IMR-90 (cell line): ENCODE results near the gene PPP1R13B. TPM values are rescaled to one million over a fixed set of nuclear protein-coding genes. Genes with fewer than 3 reads are reported as not detected.

Experiments used
- ATAC-seq: fragments of 200-7000 bp; cut with Tn5 transposase; 2 replicates; pipeline ENCODE4 v1.9.1; 2020; ENCODE audit warnings: low read depth, mild to moderate bottlenecking, moderate library complexity
- BruUV-seq: library from RNA; stranded (reverse); fragments of 400-500 nt; replicated peaks from 2 replicates; lab custom pipeline; 2021; lab: Mats Ljungman, UMichigan
- CTCF ChIA-PET: fragments of 300-600 bp; formaldehyde crosslinking; extraction: SDS; loops from one replicate; lab custom pipeline; 2021; ENCODE audit warnings: antibody characterized with exemption; lab: Yijun Ruan, JAX
- POLR2A ChIA-PET: fragments of 300-600 bp; sonication (Branson Sonifier 250); formaldehyde crosslinking; loops from one replicate; lab custom pipeline; 2022; ENCODE audit warnings: antibody characterized with exemption; ENCODE audit not compliant: unreplicated experiment; lab: Charles Lee
- DNase-seq: peaks from one replicate; pipeline ENCODE4 v3.0.0; 2013
- H2AFZ ChIP-seq: replicated peaks from 2 replicates; pipeline ENCODE3; 2013; ENCODE audit warnings: low read length, mild to moderate bottlenecking; ENCODE audit not compliant: poor library complexity
- H2AK5ac ChIP-seq: 2 replicates; pipeline ENCODE4 v1.6.1; 2013; ENCODE audit warnings: low read depth, low read length, inconsistent platforms
- H2AK9ac ChIP-seq: replicated peaks from 2 replicates; pipeline ENCODE3; 2013; ENCODE audit warnings: mild to moderate bottlenecking, low read depth, low read length, moderate library complexity; ENCODE audit not compliant: poor library complexity
- H2BK120ac ChIP-seq: 2 replicates; pipeline ENCODE4 v1.6.1; 2013; ENCODE audit warnings: low read depth, low read length, inconsistent platforms
- H2BK15ac ChIP-seq: 3 replicates; pipeline ENCODE4 v1.6.1; 2013; ENCODE audit warnings: low read depth, low read length, inconsistent platforms
- H2BK20ac ChIP-seq: 2 replicates; pipeline ENCODE4 v1.6.1; 2013; ENCODE audit warnings: low read depth, mild to moderate bottlenecking, inconsistent platforms, low read length, moderate library complexity
- H2BK5ac ChIP-seq: 2 replicates; pipeline ENCODE4 v1.6.1; 2013; ENCODE audit warnings: mild to moderate bottlenecking, low read depth, low read length, inconsistent platforms; ENCODE audit not compliant: poor library complexity, severe bottlenecking
- H3K14ac ChIP-seq: replicated peaks from 2 replicates; pipeline ENCODE4 v1.6.1; 2013; ENCODE audit warnings: low read depth, low read length, inconsistent platforms
- H3K18ac ChIP-seq: 2 replicates; pipeline ENCODE4 v1.6.1; 2013; ENCODE audit warnings: low read depth, low read length, control low read depth
- H3K23ac ChIP-seq: 2 replicates; pipeline ENCODE4 v1.6.1; 2013; ENCODE audit warnings: low read depth, low read length, inconsistent platforms
- H3K27ac ChIP-seq: 2 replicates; pipeline ENCODE4 v1.5.1; 2013; ENCODE audit warnings: mild to moderate bottlenecking, control low read depth, low read length; ENCODE audit not compliant: insufficient read depth
- H3K27me3 ChIP-seq: 2 replicates; pipeline ENCODE4 v1.6.1; 2013; ENCODE audit warnings: low read length; ENCODE audit not compliant: control insufficient read depth, insufficient read depth
- H3K36me3 ChIP-seq: 2 replicates; pipeline ENCODE4 v1.6.1; 2013; ENCODE audit warnings: low read length, mixed read lengths; ENCODE audit not compliant: control insufficient read depth, insufficient read depth
- H3K4ac ChIP-seq: 2 replicates; pipeline ENCODE4 v1.6.1; 2013; ENCODE audit warnings: low read depth, low read length, inconsistent platforms
- H3K4me1 ChIP-seq: 2 replicates; pipeline ENCODE4 v1.6.1; 2013; ENCODE audit warnings: low read length, mixed read lengths; ENCODE audit not compliant: control insufficient read depth, insufficient read depth
- H3K4me2 ChIP-seq: 2 replicates; pipeline ENCODE4 v1.6.1; 2013; ENCODE audit warnings: low read depth, mild to moderate bottlenecking, control low read depth, low read length, moderate library complexity
- H3K4me3 ChIP-seq: 2 replicates; pipeline ENCODE4 v1.5.1; 2013; ENCODE audit warnings: low read depth, mild to moderate bottlenecking, control low read depth, low read length, moderate library complexity; ENCODE audit not compliant: insufficient read depth
- H3K56ac ChIP-seq: 2 replicates; pipeline ENCODE4 v1.6.1; 2013; ENCODE audit warnings: low read length, inconsistent platforms; ENCODE audit not compliant: insufficient read depth; ENCODE audit errors: extremely low read depth
- H3K79me1 ChIP-seq, 2 experiments: 2 replicates each; pipeline ENCODE4 v1.6.1; 2013; ENCODE audit warnings: low read length in 2 of 2, inconsistent platforms in 1 of 2, low read depth in 1 of 2
- H3K9ac ChIP-seq: 2 replicates; pipeline ENCODE4 v1.6.1; 2013; ENCODE audit warnings: low read depth, low read length, control low read depth
- H3K9me1 ChIP-seq: 2 replicates; pipeline ENCODE4 v1.6.1; 2013; ENCODE audit warnings: low read length, inconsistent platforms; ENCODE audit not compliant: insufficient read depth
- H3K9me3 ChIP-seq: 2 replicates; pipeline ENCODE4 v1.6.1; 2013; ENCODE audit warnings: low read length; ENCODE audit not compliant: control insufficient read depth, insufficient read depth
- H4K20me1 ChIP-seq: 2 replicates; pipeline ENCODE4 v1.6.1; 2013; ENCODE audit warnings: low read length, inconsistent platforms; ENCODE audit not compliant: insufficient read depth
- H4K5ac ChIP-seq: 2 replicates; pipeline ENCODE4 v1.6.1; 2013; ENCODE audit warnings: mild to moderate bottlenecking, low read depth, low read length, control low read depth
- H4K8ac ChIP-seq, 2 experiments: 2 replicates each; pipeline ENCODE4 v1.6.1; 2013; ENCODE audit warnings: low read depth in 2 of 2, low read length in 2 of 2, control low read depth in 1 of 2, inconsistent platforms in 1 of 2
- H4K91ac ChIP-seq: 2 replicates; pipeline ENCODE4 v1.6.1; 2013; ENCODE audit warnings: low read depth, low read length, inconsistent platforms; ENCODE audit not compliant: insufficient read depth
- BHLHE40 ChIP-seq: fragments of 150-350 bp; IDR thresholded peaks from 2 replicates; pipeline ENCODE4 v1.6.1; 2016; ENCODE audit warnings: mild to moderate bottlenecking, low read depth, low read length
- CHD1 ChIP-seq: IDR thresholded peaks from 2 replicates; pipeline ENCODE4 v1.6.1; 2012; ENCODE audit warnings: low read depth, low read length, improper control_type of control experiment
- FOS ChIP-seq: fragments of 150-350 bp; IDR thresholded peaks from 2 replicates; pipeline ENCODE4 v1.6.1; 2016; ENCODE audit warnings: low read depth, low read length
- MAZ ChIP-seq: IDR thresholded peaks from 2 replicates; pipeline ENCODE4 v1.6.1; 2012; ENCODE audit warnings: low read depth, mild to moderate bottlenecking, low read length, improper control_type of control experiment, moderate library complexity, borderline replicate concordance
- POLR2A ChIP-seq: IDR thresholded peaks from 2 replicates; pipeline ENCODE4 v1.6.1; 2012; ENCODE audit warnings: mild to moderate bottlenecking, low read depth, low read length
- RAD21 ChIP-seq: IDR thresholded peaks from 2 replicates; pipeline ENCODE4 v1.6.1; 2012; ENCODE audit warnings: low read length, improper control_type of control experiment
- RCOR1 ChIP-seq: IDR thresholded peaks from 2 replicates; pipeline ENCODE4 v1.6.1; 2012; ENCODE audit warnings: mild to moderate bottlenecking, low read length, improper control_type of control experiment; ENCODE audit not compliant: insufficient replicate concordance
- SMC3 ChIP-seq: fragments of 150-350 bp; IDR thresholded peaks from 2 replicates; pipeline ENCODE4 v1.6.1; 2016; ENCODE audit warnings: low read depth, mild to moderate bottlenecking, antibody characterized with exemption, low read length, moderate library complexity
- whole genome bisulfite sequencing, 2 experiments: methylation state at CpG; one replicate each; pipeline versions ENCODE4 v1.1.5 to v1.1.7; 2013; ENCODE audit warnings: missing lambda C conversion rate in 2 of 2; ENCODE audit not compliant: insufficient read length in 1 of 2; ENCODE audit errors: extremely low coverage in 2 of 2; 5-methylcytosine and 5-hydroxymethylcytosine counted together
- dilution Hi-C: fragments of 300-500 bp; cut with HindIII; formaldehyde crosslinking; loops from one replicate; pipeline ENCODE4 v1.14.3; 2018; ENCODE audit warnings: low sequenced_read_pairs; ENCODE audit not compliant: unreplicated experiment
- in situ Hi-C: fragments of 300-500 bp; cut with MboI; formaldehyde crosslinking; loops from 3 replicates; pipeline ENCODE4 v1.14.3; 2019; ENCODE audit warnings: low sequenced_read_pairs, inconsistent platforms, mixed read lengths
- intact Hi-C: fragments of 100-400 bp; cut with micrococcal nuclease; formaldehyde crosslinking; loops from 2 replicates; pipeline ENCODE4 v1.10.0; 2022
- polyA plus RNA-seq, 3 experiments: library from polyadenylated mRNA; depleted of rRNA; stranded (reverse); fragments of >200 nt; gene quantifications; 2 replicates each; pipeline ENCODE4 v1.2.3, GENCODE V29; 2012; ENCODE audit warnings: low replicate concordance in 1 of 3
- total RNA-seq: library from RNA; depleted of rRNA; stranded (reverse); fragments of >200 nt; gene quantifications from 2 replicates; pipeline ENCODE4 v1.2.3, GENCODE V29; 2012

The PPP1R13B gene
- total and polyA plus RNA-seq, 2 of the 4 experiments (the other 2 are of a cell fraction), result 1.6 to 2.8 TPM

DNA sequence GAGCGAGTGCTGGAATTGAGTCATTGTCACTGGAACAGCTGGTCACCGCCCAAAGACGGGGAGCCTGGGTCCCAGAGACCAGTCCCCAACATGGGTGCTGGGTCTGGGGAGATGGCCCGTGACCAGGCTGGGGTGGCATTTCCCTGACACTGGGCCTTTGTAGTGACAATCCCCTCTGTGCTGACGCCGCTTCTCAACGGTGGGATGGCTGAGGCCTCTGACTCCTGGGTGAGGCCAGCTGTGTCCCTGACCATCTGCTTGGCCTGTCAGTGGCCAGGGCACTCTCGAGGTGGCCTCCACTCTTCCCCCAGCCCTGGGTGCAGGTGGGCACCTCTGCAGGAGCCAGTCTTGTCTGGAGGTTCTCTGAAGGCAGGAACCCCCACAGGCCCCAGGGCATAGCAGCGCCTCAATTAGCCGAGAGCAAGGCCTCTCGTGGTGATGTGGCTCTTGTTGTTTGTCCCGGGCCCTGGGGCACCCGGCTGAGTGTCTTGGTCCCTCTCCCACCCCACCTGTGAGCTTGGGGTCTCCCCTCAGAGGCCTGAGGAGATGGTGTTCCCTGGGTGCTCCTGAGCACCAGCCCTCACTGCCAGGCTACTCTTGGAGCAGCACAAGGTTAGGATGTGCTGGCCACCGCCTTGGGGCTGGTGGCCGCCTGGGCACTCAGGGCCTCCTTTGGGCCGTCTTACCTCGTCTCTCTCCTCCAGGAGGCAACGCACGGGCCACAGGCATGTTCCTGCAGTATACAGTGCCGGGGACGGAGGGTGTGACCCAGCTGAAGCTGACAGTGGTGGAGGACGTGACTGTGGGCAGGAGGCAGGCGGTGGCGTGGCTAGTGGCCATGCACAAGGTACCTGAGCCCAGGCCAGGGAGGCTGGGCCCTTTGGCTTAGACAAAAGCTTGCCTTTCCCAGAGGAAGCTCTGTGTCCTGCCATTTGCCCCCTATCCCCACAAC lies 115.2 kb downstream of the PPP1R13B start:
- Histone ChIP-seq H3K36me3 (peaks cover 54% of the 10 kb centered on the region), H2BK120ac (no peak overlapping the region), H3K27ac (no peak overlapping the region), H3K79me1 (peaks cover 0 to 8% of the 10 kb centered on the region in 2 experiments; a peak in 2 of 4 replicates), H3K4me2 (no peak overlapping the region), H3K23ac (no peak overlapping the region), H3K9ac (no peak overlapping the region), H2BK5ac (no peak overlapping the region), H3K9me3 (no peaks in the 10 kb centered on the region), H3K56ac (no peak overlapping the region), H2AK9ac (no peak overlapping the region), H4K8ac (no peak overlapping the region), H3K9me1 (no peaks in the 10 kb centered on the region), H3K4me3 (no peak overlapping the region), H3K14ac (no peak overlapping the region), H3K27me3 (no peaks in the 10 kb centered on the region), H3K18ac (no peak overlapping the region), H4K20me1 (peaks cover 9% of the 10 kb centered on the region), H2AK5ac (no peak overlapping the region), H2BK20ac (no peak overlapping the region), H4K5ac (no peak overlapping the region), H3K4me1 (no peaks in the 10 kb centered on the region), H4K91ac (no peak overlapping the region), H3K4ac (no peak overlapping the region), H2AFZ (no peak overlapping the region), H2BK15ac (no peak overlapping the region)
- DNase-seq, result no peak
- dilution Hi-C loops, result no loop called here
- 92% methylated on average over 13 of the region's 24 CpGs; no CpG with 5 or more reads in 1 of the 2 experiments for WGBS, 2 experiments
- ATAC-seq, result no peak
- intact Hi-C loops, result no loop called here
- ChIA-PET POLR2A (no interaction called here), CTCF (no interaction called here)
- TF ChIP-seq RCOR1 (no peak), SMC3 (no peak), CHD1 (no peak), FOS (no peak), POLR2A (no peak), MAZ (no peak), RAD21 (no peak), BHLHE40 (no peak)
- BruUV-seq, result no TSS peak
- in situ Hi-C loops, result no loop called here
